ENCODE measurements around the gene CEP68.
"Not testable (repeated sequence)": the region's sequence is repeated elsewhere in the genome, so short reads cannot be mapped to it uniquely, and the experiment has no call there.

Gene CEP68, protein sequence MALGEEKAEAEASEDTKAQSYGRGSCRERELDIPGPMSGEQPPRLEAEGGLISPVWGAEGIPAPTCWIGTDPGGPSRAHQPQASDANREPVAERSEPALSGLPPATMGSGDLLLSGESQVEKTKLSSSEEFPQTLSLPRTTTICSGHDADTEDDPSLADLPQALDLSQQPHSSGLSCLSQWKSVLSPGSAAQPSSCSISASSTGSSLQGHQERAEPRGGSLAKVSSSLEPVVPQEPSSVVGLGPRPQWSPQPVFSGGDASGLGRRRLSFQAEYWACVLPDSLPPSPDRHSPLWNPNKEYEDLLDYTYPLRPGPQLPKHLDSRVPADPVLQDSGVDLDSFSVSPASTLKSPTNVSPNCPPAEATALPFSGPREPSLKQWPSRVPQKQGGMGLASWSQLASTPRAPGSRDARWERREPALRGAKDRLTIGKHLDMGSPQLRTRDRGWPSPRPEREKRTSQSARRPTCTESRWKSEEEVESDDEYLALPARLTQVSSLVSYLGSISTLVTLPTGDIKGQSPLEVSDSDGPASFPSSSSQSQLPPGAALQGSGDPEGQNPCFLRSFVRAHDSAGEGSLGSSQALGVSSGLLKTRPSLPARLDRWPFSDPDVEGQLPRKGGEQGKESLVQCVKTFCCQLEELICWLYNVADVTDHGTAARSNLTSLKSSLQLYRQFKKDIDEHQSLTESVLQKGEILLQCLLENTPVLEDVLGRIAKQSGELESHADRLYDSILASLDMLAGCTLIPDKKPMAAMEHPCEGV

DNA sequence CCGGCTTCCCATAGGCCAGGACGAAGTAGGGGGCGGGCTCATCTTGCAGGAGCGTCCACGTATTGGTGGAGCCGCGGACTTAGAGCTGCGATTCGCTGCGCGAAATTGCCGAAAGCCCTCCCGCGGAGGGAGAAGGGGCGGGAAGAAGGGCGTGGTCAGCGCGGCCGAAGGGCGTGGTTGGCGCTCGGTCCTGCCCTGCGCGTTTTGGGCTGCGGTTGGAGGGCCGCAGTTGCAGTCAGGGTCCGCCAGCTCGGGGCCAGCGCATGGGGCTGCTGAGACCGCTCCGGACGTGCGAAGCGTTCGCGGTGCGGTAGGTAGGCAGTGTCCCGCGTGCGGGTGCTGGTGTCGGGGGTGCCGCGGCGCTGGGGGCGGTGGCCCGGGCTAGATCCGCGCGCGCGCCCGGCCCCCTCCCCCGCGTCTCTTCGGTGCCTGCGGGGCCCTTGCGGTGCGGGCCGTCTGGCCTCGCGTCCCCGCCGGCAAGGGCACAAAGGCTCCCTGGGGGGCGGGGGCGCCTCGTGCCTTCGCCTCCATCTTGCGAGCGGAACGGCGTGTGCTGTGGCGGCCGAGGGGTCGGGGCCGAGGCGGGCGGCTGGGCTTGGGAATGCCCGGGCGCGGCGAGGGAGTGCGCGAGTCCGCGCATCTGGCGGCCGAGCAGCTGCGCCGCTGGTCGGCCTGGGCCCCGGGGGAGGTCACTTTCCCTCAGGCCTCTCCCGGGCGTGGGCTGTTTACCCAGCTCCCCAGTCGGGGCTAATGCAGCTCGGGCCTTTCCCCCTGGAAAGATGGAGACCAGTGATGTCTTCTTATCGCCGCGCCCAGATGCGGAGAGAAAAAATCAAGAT, at the start of gene CEP68:
CEP68 (plus strand) TSS at position 202 of the 839 bp plus-strand sequence. CDS start 13,029 bp downstream, outside the sequence.
- peak; percentile 95 to 97 for DNase-seq

DNA sequence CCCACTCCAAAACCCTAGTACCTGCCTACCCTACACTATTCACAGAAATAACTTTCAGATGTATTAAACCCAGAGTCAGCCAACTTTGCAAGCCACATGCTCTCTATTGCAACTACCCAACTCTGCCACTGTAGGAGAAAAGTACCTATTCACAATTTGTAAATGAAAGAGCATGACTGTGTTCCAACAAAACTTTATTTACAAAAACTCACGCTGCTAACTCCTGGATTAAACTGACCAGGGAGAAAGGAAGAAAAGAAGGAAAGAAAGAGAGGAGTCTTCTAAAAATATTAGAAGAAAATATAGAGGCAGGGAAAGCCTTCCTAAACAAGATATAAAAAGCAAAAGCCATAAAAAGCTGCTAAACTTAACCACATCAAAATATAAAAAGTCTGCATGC, 42.4 kb upstream of the CEP68 start:
- no peak for DNase-seq

DNA sequence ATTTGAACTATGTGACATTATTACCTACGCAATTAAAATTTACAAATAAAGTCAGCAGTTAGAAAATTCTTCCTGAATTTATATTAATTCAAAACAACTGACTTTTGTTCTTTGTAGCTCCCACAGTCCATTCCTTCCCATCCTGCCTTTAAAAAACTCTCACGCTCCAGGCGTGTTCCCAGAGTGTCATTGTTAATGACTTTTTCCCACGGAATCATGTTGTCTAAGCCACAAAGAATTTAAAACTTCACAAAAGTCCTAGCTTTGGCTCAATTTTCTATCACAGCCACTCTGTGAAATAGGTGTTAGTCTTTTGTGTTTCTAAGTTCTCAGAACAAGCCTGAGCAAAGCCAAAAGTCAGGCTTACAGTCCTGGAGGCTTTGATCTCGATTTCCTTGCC, 40.5 kb upstream of the CEP68 start:
- no peak for DNase-seq

DNA sequence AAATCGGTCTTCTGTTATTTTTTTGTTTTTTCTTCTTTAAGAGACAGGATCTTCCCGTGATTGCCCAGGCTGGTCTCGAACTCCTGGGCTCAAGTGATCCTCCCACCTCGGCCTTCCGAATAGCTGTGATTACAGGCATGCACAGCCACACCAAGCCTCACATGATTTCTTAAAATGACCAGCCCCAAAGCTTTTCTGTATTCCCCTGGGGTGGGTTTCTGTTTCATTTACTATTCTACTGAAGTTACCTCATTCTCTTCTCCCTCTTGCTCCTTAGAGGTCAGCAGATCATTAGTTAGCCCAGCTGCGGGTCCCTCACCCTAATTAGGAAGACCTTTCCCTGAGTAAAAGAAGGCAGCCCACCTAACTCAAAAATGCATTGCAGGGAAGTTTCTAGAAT, 39.4 kb upstream of the CEP68 start:
- DNase-seq, result no peak

DNA sequence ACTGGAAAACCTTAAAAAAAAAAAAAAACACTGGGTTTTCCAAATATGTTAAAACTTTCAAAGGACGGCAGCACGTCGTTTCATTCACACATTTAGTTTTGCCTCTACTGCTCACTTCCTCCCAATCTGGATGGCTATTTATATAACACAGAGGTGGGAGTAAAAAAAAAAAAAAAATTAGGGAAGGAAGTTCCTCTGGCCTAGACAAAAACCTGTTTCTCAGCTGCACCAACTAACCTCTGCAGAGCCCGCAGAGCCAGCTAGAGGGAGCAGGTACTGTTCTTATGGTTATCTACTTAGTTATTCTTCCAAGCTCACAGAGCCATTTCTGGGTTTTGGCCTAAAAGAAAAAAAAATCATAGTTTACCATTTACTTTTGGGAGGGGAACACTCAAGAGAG, 38.9 kb upstream of the CEP68 start:
- no peak for DNase-seq

DNA sequence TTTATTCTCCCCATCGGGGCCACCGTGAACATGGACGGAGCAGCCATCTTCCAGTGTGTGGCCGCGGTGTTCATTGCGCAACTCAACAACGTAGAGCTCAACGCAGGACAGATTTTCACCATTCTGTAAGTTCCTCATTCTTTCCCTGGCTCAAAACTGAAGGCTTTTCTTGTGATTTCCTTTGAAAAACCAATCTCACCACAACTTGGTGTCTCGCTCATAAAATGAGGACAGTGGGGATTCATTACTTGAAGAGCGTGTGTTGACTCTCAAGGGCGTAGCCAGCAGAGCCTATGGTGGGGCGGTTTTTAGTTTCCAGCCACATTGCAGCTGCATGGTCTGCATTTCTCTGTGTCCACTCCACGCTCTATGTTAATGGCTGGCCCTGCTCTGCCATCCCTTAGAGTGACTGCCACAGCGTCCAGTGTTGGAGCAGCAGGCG, 38.1 kb upstream of the CEP68 start:
- no peak for DNase-seq

DNA sequence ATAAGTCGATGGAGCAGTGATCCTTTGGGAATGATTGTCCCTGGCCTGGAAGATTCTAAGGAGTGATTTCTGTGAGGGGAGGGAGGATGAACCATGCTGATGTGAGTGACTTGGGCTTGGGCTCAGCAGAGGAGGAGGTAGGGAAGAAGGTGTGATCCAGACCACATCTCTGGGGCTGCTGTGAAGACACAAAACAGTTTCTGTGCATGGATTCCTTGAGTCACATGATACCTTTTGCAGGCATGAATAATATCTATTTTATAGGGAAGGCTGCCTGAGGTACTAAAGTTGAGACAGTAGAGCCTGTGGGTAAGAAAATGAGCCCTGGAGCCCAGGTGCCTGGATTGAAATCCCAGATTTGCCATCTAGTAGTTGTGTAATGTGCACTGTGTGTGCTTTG, 37.2 kb upstream of the CEP68 start:
- DNase-seq, result no peak

DNA sequence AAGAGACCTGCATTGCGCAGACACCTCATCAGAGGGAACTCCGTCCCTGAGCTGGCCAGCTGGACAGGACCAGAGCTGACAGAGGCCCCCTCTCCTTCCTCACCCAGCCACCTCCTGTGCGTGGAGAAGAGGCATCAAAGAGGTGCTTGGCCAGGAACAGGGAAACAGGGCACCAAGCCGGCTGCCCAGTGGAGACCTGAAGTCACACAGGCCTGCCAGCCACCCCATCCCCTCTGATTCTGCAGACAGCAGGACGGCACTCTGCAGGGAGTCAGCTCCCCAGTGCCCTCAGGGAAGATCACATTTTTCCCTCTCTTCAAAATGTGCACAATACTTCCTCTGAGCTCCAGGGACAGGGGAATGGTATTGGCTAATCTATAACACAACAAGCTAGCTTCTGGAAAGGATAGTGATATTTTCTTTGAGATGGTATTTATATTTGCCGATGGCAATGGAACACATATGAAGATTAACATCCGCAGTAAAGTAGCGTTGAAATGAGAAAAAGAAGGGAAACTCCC, 36.5 kb upstream of the CEP68 start:
- DNase-seq, result no peak

DNA sequence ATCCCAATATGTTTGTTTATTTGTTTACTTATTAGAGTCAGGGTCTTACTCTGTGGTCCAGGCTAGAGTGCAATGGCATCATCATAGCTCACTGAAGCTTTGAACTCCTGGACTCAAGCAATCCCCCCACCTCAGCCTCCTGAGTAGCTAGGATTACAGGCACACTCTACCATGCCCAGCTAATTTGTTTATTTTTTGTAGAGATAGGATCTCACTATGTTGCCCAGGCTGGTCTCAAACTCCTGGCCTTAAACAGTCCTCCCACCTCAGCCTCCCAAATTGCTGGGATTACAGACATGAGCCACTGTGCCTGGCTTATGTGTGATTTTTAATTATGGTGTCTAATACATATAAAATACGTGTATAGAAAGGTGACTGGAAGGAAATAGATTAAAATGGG, 36.0 kb upstream of the CEP68 start:
- not testable (repeated sequence) for DNase-seq

DNA sequence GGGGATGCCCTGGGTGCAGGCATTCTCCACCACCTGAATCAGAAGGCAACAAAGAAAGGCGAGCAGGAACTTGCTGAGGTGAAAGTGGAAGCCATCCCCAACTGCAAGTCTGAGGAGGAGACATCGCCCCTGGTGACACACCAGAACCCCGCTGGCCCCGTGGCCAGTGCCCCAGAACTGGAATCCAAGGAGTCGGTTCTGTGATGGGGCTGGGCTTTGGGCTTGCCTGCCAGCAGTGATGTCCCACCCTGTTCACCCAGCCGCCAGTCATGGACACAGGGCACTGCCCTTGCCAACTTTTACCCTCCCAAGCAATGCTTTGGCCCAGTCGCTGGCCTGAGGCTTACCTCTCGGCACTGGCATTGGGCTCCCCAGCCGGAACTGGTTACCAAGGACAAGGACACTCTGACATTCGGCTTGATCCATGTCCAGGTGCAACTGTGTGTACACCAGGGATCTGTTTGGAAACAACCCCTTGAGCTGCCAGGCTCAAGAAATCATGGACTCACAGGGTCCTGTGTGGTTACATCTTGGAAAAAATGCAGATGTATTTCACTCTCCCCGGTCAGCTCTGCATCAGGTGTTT, 35.2 kb upstream of the CEP68 start:
- no peak for DNase-seq

DNA sequence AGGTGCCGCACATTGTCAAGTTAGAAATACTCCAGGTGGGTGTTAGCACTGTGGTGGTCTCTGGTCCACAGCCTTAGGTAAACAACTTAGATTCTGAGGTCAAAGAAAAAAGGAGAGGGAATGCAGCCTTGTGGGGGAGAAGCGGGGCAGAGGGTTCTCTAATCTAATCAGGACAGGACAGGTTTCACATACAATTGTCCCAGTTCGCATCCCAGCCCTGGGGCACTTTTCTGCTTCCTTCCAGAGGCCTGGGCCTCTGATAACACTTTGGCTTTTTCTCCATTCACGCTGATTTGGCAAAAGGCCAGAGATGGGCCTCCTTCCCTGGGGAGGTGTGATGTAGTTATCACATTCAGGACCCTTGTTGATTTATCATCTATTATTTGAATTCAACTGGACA, 34.5 kb upstream of the CEP68 start:
- DNase-seq, result no peak

DNA sequence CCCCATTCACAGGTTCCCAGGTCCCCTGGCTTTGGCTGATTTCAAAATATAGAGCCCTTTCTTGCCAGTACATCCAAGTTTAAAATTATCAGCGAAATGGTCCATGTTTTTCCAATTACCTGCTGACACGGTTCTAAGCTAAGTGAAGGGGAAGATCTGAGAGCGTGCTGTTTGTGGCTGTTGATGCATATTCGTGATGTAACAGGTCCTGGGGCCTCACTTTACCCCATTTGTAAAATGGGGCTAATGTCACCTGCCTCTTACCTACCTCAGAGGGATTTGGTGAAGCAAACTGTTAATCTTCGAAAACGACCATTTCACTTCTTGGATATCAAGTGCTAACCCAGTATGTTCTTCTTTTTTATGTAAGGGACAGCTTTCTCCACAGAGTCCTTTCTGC, 34.0 kb upstream of the CEP68 start:
- no peak for DNase-seq

DNA sequence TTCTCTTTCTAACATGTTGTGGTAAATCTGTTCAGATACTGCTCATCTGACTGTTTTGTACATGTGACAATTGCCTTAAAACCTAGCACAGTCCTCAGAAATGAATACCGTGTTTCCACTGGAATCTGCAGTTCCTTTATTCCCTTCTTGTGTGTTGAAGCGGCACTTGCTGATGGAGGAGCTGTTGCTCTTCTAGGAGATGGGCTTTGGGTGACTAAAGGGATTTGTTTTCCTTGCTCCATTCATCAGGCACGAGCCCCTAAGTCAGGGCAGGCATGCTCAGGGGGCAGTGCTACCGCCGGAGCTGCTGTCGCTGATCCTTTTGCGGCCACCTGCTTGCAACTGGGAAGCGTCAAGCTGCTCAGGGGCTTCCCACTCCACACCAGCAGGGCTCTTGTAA, 32.5 kb upstream of the CEP68 start:
- DNase-seq, result no peak

DNA sequence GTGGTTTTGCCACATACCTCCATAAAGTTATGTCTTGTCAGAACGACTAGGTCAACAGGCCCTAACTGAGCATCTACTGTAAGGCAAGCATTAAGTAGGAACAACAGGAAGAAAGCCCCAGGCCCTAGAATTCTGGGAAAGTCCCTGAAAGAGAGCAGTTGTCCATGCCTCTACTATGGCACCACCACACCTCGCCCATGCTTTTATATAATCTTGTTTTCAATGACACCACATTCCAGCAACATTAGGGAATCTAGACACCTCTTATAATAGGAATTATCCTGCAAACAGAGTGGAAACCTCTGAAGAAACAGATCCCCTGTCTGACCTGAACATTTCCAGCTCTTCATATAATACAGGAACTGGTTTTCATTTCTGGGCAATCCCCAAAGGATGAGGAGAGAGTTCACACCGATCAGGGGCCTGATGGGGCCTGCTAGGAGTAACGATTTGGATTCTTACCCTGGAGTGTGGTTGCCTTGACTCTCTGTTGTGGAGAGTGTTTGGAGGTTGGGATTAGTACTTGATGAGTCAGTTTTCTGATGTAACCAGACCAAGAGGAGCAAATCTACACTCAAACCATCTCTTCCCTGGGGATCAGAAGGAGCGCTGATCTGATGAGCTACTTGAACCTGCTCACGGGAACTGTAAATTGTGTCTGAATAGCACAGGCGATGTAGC, 31.9 kb upstream of the CEP68 start:
- no peak for DNase-seq

DNA sequence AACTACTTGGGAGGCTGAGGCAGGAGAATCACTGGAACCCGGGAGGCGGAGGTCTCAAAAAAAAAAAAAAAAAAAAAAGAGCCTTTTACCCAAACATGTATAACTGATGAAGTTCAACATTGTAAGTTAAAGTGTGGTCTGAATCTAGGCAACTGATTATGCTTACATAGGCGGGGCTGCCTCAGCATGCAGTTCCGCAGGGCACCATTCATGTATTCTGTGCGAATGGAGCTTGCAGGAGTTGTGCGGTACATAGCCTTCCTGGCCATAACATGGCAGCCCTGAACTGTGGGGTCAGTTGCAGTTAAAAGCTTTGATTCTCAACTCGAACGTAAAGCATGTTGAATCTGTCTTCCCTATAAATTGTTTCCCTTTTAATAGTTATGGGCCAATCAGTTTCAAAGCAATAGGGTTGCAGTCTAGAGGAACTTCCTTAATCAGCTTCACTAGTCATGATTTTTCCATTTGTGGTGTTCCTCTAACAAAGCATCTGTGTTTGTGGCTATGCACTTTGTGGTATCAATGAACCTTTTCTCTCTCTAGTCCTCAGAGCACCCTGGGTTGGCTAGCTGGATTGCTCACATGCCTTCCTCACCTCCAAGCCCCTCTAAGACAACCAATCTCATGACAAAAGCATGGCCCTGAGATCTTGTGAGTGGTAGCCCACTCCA, 30.6 kb upstream of the CEP68 start:
- no peak for DNase-seq

DNA sequence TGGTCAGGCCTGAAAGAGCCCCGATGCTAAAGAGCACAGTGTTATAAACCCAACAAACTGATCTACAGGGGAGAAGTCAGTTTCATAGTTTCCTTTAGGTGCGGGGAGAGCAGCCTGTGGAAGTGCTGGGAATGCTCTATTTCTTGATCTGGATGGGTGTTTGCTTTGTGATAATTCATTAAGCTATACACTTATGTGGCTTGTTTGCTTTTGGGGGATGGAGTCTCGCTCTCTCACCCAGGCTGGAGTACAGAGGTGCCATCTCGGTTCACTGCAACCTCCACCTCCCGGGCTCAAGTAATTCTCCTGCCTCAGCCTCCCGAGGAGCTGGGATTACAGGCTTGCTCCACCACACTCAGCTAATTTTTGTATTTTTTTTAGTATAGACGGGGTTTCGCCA, 30.1 kb upstream of the CEP68 start:
- no peak for DNase-seq

DNA sequence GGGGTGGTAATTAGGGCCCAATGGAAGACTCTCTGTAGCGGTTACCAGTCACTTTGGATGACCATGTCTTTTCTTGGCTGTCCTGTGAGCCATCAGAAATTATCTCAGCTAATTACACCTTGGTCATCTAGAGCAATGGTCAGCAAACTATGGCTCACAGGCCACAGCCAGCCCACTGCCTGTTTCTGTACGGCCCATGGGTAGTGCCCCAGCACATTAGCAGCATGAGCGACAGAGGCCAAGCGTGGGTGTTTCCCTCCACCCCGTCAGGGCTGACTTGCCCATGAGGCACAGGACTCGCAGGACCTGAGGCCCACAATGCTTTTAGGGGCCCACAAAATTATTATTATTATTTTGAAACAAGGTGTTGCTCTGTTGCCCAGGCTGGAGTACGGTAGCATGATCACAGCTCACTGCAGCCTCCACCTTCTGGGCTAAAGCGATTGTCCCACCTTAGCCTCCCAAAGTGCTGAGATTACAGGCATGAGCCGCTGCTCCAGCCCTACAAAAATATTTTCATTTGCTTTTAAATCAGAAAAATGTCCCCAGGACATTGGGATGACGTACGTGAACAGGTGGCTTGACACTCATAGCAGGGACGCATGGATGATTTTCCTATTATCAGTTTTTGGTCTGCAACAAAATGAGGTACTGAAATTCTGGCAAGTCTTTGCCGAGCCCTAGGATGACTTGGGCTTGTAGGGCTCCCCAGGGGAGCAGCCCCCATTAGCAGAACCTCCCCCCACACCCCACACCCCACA, 29.3 kb upstream of the CEP68 start:
- no peak for DNase-seq

DNA sequence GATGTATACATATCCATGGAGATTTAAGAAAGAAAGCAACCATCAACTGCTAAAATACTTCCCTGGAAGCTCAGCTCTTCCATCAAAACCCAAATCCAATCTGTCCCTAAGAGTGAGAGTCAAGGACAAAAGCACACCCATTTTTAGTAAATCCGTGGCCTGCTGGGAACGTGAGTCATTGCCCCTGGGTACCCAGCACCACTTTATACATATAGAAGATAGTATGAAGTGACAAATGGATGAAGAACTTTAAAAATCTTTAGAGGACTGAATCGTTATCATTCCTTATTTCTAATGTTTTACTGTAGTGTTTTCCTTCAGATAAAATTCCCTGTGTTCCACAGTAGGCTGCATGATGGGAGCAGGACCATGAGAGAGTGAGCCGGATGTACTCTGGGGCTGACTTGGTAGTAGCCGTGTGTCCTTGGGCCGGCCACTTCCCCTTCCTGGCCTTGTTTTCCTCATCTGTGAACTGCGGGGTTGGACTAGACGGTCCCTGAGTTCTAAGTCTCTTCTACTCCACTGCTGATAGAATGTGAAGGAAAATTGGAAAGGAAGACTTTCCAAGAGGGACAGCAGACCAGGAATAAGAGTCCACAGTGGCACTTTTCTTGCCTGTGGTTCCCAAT, 28.5 kb upstream of the CEP68 start:
- no peak for DNase-seq

DNA sequence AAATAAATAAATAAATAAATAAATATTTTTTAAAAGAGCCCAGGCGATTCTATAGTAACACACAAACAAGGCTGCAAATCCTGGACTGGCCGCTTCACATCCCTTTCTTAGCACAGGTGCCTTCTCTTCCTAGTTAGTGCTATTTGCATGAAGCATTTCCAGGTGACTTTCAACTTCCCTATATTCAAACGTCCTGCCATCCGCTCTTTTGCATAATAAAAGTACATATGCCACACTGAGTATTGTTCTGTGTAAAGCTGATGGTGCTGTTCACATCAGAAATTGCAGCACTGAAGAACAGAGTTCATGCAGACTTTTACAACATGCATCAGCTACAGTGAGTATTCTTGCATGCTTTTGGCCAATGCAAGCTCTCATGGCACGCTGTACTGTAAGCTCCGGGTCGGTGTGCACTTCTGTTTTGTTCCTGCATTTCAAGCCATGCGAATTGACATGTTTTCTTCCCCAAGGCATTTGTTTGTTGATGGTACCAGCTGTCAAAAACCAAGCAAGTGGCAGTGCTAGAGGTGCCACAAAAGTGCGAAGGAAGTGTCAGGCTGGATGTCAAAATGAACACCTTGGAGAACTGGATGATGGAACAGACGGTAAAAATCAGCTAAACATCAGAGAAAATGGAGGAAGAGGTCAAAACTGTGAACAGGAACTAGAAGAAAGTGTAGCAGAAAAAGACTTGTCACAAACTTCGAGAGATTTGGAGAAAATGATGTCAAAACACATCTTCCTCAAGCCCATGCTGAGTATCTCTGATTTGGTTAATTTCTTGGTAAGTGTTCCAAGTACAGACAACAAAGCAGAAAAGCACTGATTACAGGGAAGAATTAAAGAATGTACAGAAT, 25.5 kb upstream of the CEP68 start:
- no peak for DNase-seq
